ENCODE measurements around the gene DPH6. TPM values are rescaled to one million over a fixed set of nuclear protein-coding genes. Genes with fewer than 3 reads are reported as not detected.

Gene DPH6
- total and polyA plus RNA-seq, 7 donors: 3.6 to 13.2 (median 9.6) TPM

GRCh38 chr15:35320911-35321310, 225.1 kb downstream of the DPH6 start:
- H3K4me1 ChIP-seq: peaks cover 0 to 11% (median 4%) of the 10 kb centered on the region in 4 donors
- TF ChIP-seq POLR2AphosphoS5 (IDR thresholded peaks at IDR 0.05) (no peak), EP300 (IDR thresholded peaks at IDR 0.05) (no peak), CTCF (IDR thresholded peaks at IDR 0.05) (no peak), POLR2A (IDR thresholded peaks at IDR 0.05) (no peak)
- H3K4me3 ChIP-seq: no peak overlapping the region
- H3K27ac ChIP-seq: no peak overlapping the region
- intact Hi-C loops (cut with DNase I): no loop called here
- H3K36me3 ChIP-seq: no peaks in the 10 kb centered on the region
- no peak for DNase-seq
- no peaks in the 10 kb centered on the region for H3K27me3 ChIP-seq
- H3K9me3 ChIP-seq: no peaks in the 10 kb centered on the region

Small RNAs within 50 kb of the gene (small RNA-seq; reads per million reads assigned to genes)
- gene AC019288.1 (0 reads per million in 3 donors), gene MIR3942 (0 reads per million in 3 donors)
